GM19324 (cell line): ENCODE measurements around the gene SEC24B.
"Not testable (repeated sequence)": the region's sequence is repeated elsewhere in the genome, so short reads cannot be mapped to it uniquely, and the experiment has no call there.

Source experiments
- ATAC-seq: cut with Tn5 transposase; IDR thresholded peaks from one replicate; pipeline ENCODE4 v1.9.1; 2021; ENCODE audit warnings: mild to moderate bottlenecking, moderate library complexity; ENCODE audit not compliant: unreplicated experiment, low FRiP score

SEC24B gene

GRCh38 chr4:109574443-109574850 is 140.8 kb downstream of the SEC24B start:
- ATAC-seq: no peak

GRCh38 chr4:109574931-109575804 is 141.6 kb downstream of the SEC24B start:
- no peak for ATAC-seq

- ATAC-seq: no peak
Observed at GRCh38 chr4:109576462-109576861, 142.8 kb downstream of the SEC24B start.

- no peak for ATAC-seq
Observed at GRCh38 chr4:109578846-109579245, 145.2 kb downstream of the SEC24B start.

- not testable (repeated sequence) for ATAC-seq
Observed at GRCh38 chr4:109579997-109580396, 146.4 kb downstream of the SEC24B start.

- peak; percentile 96 for ATAC-seq
Observed at GRCh38 chr4:109588176-109588575, 154.6 kb downstream of the SEC24B start.

GRCh38 chr4:109589119-109589518 is 155.5 kb downstream of the SEC24B start:
- no peak for ATAC-seq

- no peak for ATAC-seq
Observed at GRCh38 chr4:109589605-109590004, 156.0 kb downstream of the SEC24B start.
